C4-2B (cell line): ENCODE results near the gene TECTA.

ENCODE experiments used
- H3K27ac ChIP-seq: fragments of 450-650 bp; 2 replicates; pipeline ENCODE4 v1.5.1; 2017
- ZFX ChIP-seq: fragments of 450-650 bp; IDR thresholded peaks from 2 replicates; pipeline ENCODE4 v1.6.1; 2017
- TF ChIP-seq, protein P1 (sequence below): fragments of 450-650 bp; conservative IDR thresholded peaks from 2 replicates; pipeline ENCODE4 v1.5.1; 2017; ENCODE audit warnings: mild to moderate bottlenecking

Gene TECTA

DNA sequence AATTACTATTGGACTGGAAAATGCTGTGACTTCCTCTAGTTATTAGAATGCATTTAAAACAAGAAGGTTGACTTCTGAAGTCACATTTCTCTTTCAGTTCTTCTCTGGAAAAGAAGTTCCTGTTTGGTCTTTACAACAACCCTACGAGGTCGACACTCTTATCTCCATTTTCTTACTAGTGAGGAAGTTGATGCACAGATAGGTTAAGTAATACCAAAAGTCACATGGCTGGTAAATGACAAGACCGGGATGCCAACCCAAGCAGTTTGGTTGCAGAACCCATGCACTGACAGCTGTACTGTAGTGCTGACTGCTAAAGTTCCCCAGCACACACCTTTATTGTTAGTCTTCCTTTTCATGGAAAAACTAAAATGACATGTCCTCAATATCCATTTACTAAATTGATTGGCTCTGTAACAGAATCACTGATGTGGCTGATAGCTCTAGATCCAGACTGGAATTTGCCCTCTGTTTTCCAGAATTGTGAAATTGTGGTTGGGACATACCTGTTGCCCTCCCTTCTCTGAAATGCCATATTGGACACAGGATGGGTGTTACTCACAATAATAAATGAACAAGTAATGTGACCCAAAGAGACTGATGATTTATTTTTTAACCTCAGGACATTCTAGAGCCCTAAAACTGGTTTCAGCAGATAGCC, 9.4 kb upstream of the TECTA start:
- no peak overlapping the region for H3K27ac ChIP-seq
- TF ChIP-seq, protein P1, sequence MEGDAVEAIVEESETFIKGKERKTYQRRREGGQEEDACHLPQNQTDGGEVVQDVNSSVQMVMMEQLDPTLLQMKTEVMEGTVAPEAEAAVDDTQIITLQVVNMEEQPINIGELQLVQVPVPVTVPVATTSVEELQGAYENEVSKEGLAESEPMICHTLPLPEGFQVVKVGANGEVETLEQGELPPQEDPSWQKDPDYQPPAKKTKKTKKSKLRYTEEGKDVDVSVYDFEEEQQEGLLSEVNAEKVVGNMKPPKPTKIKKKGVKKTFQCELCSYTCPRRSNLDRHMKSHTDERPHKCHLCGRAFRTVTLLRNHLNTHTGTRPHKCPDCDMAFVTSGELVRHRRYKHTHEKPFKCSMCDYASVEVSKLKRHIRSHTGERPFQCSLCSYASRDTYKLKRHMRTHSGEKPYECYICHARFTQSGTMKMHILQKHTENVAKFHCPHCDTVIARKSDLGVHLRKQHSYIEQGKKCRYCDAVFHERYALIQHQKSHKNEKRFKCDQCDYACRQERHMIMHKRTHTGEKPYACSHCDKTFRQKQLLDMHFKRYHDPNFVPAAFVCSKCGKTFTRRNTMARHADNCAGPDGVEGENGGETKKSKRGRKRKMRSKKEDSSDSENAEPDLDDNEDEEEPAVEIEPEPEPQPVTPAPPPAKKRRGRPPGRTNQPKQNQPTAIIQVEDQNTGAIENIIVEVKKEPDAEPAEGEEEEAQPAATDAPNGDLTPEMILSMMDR, result no peak
- TF ChIP-seq ZFX, result no peak

DNA sequence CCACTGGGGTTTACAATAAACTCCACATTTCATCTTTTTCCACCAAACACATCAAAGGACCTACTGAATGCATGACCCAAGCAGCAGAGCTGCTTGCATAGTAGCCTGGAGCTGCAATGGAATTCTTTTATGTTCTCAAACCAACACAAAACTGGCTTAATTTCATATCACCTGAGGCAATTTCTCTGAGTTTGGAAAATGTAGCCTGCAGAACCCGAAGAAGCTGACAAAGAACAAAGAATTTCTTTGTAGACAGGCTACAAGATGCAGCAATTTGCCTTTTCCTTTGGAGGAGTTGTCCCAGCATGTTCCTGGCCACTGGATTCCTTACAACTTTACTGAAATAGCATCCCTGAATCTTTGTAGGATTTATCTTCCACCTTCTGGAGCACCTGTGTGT, 5.5 kb upstream of the TECTA start:
- no peak for TF ChIP-seq ZFX
- TF ChIP-seq, protein P1, result no peak
- H3K27ac ChIP-seq, result no peak overlapping the region

DNA sequence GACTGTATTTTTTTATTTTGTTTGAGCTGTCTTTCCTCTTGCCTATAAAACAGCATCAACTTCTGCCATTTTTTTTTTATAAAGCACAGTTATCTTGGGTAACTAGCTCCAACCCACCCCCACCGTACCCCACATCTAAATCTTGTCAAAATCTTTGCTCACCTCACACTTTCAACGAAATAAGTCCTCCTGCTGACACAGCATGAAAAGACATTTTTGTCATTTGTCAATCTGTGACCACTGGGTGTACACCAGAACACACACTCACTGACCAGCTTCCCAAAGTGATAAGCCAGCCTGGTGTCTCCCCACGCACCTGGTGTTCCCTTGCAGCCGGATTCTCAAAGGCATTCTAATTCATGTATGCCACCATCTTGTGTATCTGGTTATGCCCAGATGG, 1.7 kb upstream of the TECTA start:
- no peak for TF ChIP-seq ZFX
- TF ChIP-seq, protein P1, result no peak

DNA sequence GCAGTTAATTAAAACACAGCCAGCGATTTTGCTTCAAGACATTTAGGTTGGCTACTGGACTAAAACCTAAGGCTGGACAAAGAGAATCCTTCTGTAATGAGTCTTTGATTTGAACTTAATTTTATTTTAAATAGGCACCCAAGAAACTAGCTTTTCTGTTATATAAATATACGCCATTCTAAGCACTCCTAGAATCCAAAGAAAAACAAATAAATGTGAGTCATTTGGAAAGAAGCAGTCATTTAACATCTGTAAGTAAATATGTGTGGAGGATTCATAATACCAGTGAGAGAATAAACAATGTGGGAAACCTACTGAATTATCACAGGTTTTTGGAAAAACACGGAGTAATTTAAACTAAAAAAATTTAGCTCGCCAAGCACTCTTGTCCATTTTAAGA, 1.2 kb upstream of the TECTA start:
- TF ChIP-seq, protein P1, result no peak
- no peak overlapping the region for H3K27ac ChIP-seq

More for the DNA sequence above, 1.7 kb upstream of the TECTA start:
- no peak overlapping the region for H3K27ac ChIP-seq

DNA sequence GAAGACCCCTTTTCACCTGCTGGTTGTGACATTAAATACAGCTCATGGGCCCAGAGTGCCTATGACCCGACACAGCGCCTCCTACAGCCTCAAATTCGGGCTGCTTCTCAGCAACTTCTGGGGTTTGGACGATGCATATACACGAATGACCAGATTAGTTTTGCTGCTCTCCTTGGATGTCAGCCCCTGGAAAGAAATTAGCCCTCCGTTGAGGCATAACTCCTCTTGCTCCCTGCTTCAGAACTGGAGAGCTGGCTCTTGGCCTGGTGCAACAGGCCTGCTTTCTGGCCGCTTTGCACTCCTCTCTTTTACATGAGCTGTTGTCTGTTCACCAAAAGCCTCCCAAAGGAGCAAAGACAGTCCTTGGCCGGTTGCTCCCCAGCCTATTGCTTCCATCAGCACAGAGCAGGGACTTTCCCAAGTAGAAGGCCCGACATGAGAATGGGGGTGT, 3.3 kb downstream of the TECTA start:
- no peak for TF ChIP-seq ZFX
- TF ChIP-seq, protein P1, result peak; percentile 29

DNA sequence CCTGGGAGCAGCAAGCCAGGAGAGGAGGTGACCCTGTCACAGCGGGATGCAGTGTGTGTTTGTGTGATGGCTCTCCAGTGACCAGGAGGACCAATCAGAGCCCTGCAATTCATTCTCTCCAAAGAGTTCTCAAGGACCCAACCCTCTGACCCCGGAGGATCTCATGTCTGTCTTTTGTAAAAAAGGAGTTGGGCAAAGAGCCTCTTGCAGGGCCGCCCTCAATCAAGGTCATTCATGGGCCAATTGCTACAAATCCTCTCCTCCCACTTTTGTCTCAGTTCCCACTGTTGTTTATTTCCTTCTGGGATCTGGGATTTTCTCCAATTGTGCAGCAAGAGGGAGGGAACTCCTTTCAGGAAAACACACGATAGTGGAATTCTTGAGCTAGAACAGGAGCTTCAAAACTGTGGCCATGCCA, 4.0 kb downstream of the TECTA start:
- H3K27ac ChIP-seq, result peak overlapping the region; percentile 13; the same call in 1 of the 2 replicates
- no peak for TF ChIP-seq ZFX
- TF ChIP-seq, protein P1, result no peak

More for the DNA sequence above, 3.3 kb downstream of the TECTA start:
- no peak overlapping the region for H3K27ac ChIP-seq

DNA sequence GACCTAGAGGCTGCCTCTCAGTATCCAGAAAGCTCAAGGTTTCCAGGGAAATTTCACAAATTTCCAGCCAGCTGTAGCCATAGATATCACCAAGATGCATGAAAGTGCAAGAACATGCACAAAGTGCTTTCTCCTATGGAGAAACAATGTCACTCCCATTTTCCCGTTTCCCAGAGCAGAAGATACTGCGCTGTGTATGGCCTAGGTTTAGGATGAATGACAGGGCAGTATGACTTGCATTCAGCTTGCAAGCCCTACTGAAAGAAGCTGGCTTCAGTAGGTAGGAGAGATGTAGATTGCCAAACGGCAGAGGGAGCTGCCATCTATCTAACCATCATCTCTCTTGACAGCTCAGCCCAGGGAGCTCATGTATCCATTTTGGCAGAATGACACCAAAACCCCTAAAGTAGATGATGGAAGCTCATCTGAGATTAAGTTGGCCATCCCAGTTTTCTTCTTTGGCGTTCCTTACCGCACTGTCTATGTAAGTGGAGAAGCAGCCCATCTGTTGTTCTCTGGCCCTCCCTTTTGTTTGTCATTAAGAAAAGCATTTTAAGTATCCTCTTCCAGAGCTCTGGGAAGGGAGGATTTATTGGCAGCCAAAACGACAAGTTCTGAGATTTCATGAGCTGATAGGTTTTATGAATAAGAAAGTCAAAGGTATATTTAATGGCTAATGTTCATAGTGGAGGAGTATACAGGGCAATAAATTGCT, 4.6 kb downstream of the TECTA start:
- peak overlapping the region; percentile 13; the same call in 1 of the 2 replicates for H3K27ac ChIP-seq

More for the DNA sequence above, 4.6 kb downstream of the TECTA start:
- TF ChIP-seq ZFX, result no peak
- TF ChIP-seq, protein P1, result peak; percentile 25
